C4-2B (cell line): ENCODE measurements around the gene TALDO1.

ENCODE experiments used
- H3K27ac ChIP-seq: fragments of 450-650 bp; 2 replicates; pipeline ENCODE4 v1.5.1; 2017
- CTCF ChIP-seq: fragments of 450-650 bp; conservative IDR thresholded peaks from 2 replicates; pipeline ENCODE4 v1.5.1; 2017; ENCODE audit warnings: mild to moderate bottlenecking
- ZFX ChIP-seq: fragments of 450-650 bp; IDR thresholded peaks from 2 replicates; pipeline ENCODE4 v1.6.1; 2017

Gene TALDO1

GRCh38 chr11:706957-707816, 40.1 kb upstream of the TALDO1 start:
- H3K27ac ChIP-seq, result peak overlapping the region; percentile 98

GRCh38 chr11:707817-708420, 39.3 kb upstream of the TALDO1 start:
- H3K27ac ChIP-seq, result peak overlapping the region; percentile 98
- TF ChIP-seq CTCF (no peak), ZFX (no peak)

More at GRCh38 chr11:706957-707816, 40.1 kb upstream of the TALDO1 start:
- TF ChIP-seq CTCF (no peak), ZFX (no peak)

GRCh38 chr11:708511-708910, 38.8 kb upstream of the TALDO1 start:
- peak overlapping the region; percentile 98; the same call in 1 of the 2 replicates for H3K27ac ChIP-seq
- TF ChIP-seq CTCF (no peak), ZFX (no peak)

GRCh38 chr11:709109-709997, 37.9 kb upstream of the TALDO1 start:
- H3K27ac ChIP-seq, result no peak overlapping the region
- TF ChIP-seq CTCF, result no peak
- no peak for TF ChIP-seq ZFX

- no peak overlapping the region for H3K27ac ChIP-seq
- TF ChIP-seq CTCF (no peak), ZFX (no peak)
These were observed 32.8 kb upstream of the TALDO1 start for GRCh38 chr11:714436-714835.

GRCh38 chr11:719214-720016, 27.8 kb upstream of the TALDO1 start:
- TF ChIP-seq ZFX, result no peak
- no peak for TF ChIP-seq CTCF
- H3K27ac ChIP-seq, result no peak overlapping the region
